Measurements from ENCODE around the gene TBL1X.
"Not testable (repeated sequence)": the region's sequence is repeated elsewhere in the genome, so short reads cannot be mapped to it uniquely, and the experiment has no call there.

The TBL1X gene

GRCh38 chrX:9459186-9459748 is 5.6 kb upstream of the TBL1X start:
- DNase-seq = no peak

GRCh38 chrX:9461087-9461486 is 3.8 kb upstream of the TBL1X start:
- no peak for DNase-seq

DNA sequence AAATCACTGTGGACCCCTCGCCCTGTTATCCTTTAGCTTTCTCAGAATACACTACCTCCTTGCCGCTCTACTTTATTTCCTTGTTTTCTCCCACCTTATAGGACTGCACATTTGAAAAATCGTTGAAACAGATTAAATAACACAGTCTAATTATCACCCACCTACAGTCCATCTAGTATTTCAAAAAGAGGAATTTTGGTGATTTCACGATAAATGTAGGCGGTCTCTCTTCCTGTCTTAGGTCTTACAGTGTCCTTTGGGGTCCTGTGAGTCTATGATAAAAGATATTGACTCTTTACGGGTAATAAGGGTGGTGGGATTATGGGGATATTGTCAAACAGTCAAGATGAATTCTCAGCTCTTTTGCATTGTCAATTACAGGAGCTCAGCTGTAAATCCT is 2.4 kb upstream of the TBL1X start:
- no peak for DNase-seq

- no peak for DNase-seq
Measured at GRCh38 chrX:9465380-9466123, 694 bp downstream of the TBL1X start.

DNA sequence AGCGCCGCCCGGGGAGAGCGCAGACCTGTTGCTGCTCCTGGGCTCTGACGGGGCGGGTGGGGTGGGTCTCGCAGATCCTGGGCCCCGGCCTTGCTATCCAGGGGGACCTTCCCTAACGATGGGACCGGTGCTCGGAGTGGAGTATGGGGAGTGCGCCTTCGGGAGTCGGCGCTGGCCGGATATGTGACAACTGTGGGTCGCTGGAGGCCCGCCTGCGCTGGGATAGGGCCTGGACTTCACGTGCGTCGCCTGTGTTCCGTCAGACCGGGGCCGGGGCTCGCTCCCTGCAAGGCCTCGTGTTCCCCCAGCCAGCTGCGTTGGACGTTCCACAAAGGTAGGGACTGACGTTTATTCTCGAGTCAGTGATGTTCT is 1.3 kb downstream of the TBL1X start:
- DNase-seq = peak; percentile 45

DNA sequence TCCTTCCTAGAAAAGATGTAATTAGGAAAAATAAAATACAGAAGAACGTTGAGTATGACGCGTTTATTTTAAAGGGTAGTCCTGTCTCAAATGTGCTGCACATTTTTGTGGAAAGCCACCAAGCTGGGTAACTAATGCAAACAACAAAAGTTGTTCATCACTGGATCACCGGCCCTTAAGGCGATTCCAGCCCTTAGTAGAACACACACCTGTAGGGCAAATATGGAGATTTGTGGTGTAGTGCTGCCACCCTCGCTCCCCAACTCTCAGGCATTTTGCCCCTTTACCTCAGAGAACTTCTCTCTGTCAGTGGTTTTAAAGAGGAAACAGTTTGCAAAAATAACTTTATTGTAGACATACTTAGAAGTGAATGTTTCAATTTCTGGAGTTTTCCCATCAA is 1.9 kb downstream of the TBL1X start:
- DNase-seq = no peak

GRCh38 chrX:9467146-9467545 is 2.3 kb downstream of the TBL1X start:
- DNase-seq = no peak

- no peak for DNase-seq
Measured at GRCh38 chrX:9467751-9468150, 2.9 kb downstream of the TBL1X start.

GRCh38 chrX:9471571-9471985 is 6.7 kb downstream of the TBL1X start:
- peak; percentile 49 for DNase-seq

DNA sequence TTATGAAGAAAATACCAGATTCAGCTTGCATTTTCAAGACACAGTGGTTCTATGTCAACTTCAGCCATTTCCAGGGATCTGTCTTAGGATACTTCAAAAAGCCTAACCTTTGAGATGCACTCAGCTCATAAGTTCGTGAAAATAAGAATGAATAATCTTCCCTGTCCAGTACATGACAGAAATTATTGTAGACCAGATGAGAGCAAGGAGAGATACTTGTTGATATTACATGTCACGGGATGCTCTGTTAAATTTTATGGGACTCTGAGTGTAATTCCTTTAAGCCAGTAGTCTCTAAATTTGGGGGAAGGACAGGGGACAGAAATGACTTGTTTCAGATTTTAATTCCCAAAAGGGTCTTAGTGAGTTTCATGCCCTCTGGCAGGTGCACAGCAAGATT is 8.8 kb downstream of the TBL1X start:
- DNase-seq = no peak

DNA sequence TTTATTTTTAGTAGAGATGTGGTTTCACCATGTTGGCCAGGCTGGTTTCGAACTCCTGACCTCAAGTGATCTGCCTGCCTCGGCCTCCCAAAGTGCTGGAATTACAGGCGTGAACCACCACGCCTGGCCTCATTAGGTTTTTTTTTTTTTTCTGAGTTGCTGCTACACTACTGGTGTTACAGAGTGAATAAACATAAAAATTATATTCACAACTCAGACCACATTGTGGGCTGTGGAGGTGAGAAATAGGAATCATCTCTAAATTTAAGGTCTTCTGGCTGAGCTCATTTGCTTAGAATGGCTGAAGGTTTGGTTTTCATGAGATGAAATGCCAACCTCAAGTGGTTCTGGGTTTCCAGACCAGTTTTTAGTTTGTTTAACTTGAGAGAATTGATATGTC is 10.6 kb downstream of the TBL1X start:
- not testable (repeated sequence) for DNase-seq

DNA sequence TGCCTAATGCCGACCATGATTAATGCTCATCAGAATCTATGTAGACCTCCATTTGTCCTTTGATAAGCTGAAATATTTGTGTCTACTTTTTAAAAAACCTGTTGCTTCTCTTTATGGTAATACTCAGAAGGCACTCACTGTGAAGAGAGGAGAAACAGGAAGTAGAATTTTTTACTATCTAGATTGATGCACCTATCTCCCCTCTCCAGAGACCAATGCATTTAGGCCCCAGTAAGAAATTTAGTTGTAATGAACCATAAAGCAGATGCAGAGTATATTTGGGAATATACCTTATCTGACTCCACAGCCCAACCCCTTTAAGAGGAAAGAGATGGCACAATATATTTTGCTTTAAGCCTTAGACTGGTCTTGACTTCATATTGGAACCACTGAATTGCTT is 11.1 kb downstream of the TBL1X start:
- no peak for DNase-seq

DNA sequence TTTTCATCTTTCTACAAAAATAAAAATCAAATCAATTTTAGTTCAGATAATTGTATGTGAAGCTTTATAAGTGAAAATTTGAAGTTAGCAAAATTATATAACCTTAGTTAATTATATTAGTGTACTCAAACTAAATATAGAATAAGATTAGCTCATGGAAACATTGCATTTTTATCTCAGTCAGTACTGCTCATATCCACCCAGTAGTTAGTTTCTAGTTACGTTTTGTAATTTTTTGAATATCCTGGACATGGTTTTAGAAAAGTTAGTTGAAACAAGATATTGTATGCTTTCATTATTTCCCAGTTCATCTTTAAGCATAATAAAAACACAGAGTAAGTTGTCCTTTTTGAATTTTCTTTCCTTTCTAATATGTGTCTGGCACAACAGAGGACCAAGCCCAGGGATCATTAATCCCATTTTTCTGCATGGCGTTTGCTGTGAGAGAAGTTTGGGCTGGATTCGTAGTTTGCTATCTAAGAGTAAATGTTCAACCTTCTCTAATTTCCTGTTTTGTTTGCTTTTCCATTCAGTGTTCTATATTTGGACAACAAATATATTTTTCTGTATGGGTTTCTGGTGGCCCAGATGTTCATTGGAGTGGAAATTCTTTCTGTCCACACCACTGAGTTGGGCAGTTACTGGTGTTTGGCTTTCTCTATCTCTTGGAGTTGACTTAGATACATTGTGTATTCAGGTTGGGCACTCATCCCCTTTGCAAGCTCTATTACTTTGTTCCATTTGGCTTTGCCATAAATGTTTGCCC is 12.1 kb downstream of the TBL1X start:
- DNase-seq = no peak

- no peak for DNase-seq
Measured at GRCh38 chrX:9482408-9482807, 17.6 kb downstream of the TBL1X start.

- DNase-seq = no peak
Measured at GRCh38 chrX:9482837-9483236, 18.0 kb downstream of the TBL1X start.

DNA sequence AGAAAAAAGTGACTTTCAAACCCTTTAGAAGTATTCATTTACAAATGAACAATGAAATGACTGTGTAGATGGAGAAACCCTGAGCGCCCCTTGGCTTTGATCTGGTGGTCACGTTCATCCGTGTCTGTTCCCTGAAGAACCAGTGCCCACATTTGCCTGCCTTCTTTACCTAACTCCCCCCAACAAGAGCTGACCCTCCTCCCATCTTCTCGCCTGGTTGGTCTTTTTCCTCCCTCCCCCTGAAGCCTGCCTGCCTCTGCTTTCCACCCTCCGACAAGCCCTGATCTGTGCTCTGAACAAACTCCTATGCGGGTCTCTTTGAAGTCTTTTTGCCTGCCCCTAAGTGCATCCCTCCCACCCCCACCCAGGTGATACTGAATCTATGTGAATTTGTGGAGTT is 18.5 kb downstream of the TBL1X start:
- no peak for DNase-seq

GRCh38 chrX:9486786-9487387 is 22.0 kb downstream of the TBL1X start:
- DNase-seq = no peak

DNA sequence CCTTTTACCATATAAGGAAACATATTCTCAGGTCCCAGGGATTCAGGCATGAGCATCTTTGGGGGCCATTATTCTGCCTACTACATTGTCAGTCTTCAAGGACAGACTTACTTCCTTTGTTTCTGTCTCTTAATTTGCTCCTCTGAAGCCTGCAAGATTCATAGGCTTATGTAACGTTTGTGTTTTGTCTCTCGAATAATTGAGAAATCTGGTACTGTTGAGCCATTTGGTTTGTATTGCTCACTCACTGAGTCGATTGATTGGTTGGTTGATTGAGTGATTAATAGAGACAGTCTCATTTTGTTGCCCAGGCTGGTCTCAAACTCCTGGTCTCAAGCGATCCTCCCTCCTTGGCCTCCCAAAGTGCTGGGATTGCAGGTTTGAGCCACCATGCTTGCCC is 23.7 kb downstream of the TBL1X start:
- DNase-seq = no peak

- DNase-seq = no peak
Measured at GRCh38 chrX:9489234-9489633, 24.4 kb downstream of the TBL1X start.

GRCh38 chrX:9492901-9493300 is 28.0 kb downstream of the TBL1X start:
- no peak for DNase-seq

DNA sequence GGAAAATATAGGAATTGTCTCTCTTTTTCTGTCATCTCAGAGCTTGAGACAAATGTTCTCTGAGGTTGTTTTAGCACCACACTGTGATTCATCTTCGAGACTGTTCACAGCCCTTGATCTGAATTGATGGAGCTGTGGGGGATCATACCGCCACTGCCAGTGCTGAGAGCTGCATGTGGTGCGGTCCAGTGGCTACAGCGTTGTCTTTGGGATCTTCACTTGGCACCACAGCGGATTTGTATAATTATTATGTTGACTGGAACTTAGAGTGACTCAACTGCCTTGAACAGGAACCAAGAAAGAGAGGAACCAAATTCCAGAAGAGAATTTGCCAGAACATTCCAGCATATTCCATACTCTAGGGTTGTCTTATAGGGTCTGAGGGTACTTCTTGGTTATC is 29.1 kb downstream of the TBL1X start:
- DNase-seq = peak; percentile 20

- peak; percentile 2 for DNase-seq
Measured at GRCh38 chrX:9494771-9495170, 29.9 kb downstream of the TBL1X start.

- no peak for DNase-seq
Measured at GRCh38 chrX:9495496-9495895, 30.6 kb downstream of the TBL1X start.

DNA sequence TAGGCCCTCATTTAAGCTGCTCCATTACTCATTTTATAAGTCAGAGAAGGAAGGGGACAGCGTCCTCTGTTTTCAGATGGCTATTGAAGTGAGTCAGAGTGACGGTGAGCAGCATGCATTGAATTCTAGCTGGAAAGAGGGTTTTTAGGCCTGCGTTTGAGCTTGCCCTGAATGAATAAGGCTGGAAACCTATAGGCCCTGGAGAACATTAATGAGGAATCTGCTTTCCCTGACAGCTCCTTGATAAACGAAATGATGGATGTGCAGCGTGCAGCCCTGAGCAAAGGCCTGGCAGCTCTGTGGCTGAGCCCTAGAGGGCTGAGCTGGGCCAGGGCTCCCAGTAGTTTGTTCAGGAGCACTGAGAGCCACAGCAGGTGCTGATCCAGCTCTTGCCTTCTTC is 33.4 kb downstream of the TBL1X start:
- no peak for DNase-seq

All from fibroblast of skin of back (primary cell).